Stimulated activated naive B cell treated with anti-CD40 and anti-IgM and Interleukin-4, amounts not matched to agents 10 μg/mL and 1 μg/mL and 100 μg/mL, for 72 hours (primary cell): ENCODE results near the gene FLYWCH1.

Source experiments
- ATAC-seq, 2 donors: fragments of 150-1000 bp; cut with Tn5 transposase; replicated peaks; 2 replicates each; pipeline ENCODE4 v1.10.0; 2021; ENCODE audit warnings: moderate library complexity in 1 of 2
- DNase-seq: peaks from one replicate; pipeline ENCODE4 v3.0.0; 2021
- H3K27ac Mint-ChIP-seq: one replicate; pipeline ENCODE4 v1.8.0; 2022; ENCODE audit warnings: mild to moderate bottlenecking, mixed read lengths
- H3K27me3 Mint-ChIP-seq, 2 donors: one replicate each; pipeline ENCODE4 v1.8.0; 2022; ENCODE audit warnings: mixed read lengths in 2 of 2
- H3K36me3 Mint-ChIP-seq, 2 donors: one replicate each; pipeline ENCODE4 v1.8.0; 2022; ENCODE audit warnings: mixed read lengths in 2 of 2, mild to moderate bottlenecking in 1 of 2
- H3K4me1 Mint-ChIP-seq, 2 donors: one replicate each; pipeline ENCODE4 v1.8.0; 2022; ENCODE audit warnings: mixed read lengths in 2 of 2, mild to moderate bottlenecking in 1 of 2
- H3K4me3 Mint-ChIP-seq, 2 donors: one replicate each; pipeline ENCODE4 v1.8.0; 2022; ENCODE audit warnings: mild to moderate bottlenecking in 2 of 2, mixed read lengths in 2 of 2, moderate library complexity in 1 of 2
- H3K9me3 Mint-ChIP-seq, 2 donors: one replicate each; pipeline ENCODE4 v1.8.0; 2022; ENCODE audit warnings: mixed read lengths in 2 of 2, mild to moderate bottlenecking in 1 of 2

Gene FLYWCH1

GRCh38 chr16:2948807-2949704 is 37.3 kb downstream of the FLYWCH1 start:
- Mint-ChIP-seq H3K27ac (no peak overlapping the region), H3K4me3 (no peak overlapping the region), H3K27me3 (peaks cover under 1 to 2% of the 10 kb centered on the region in 2 donors), H3K36me3 (peaks cover 12 to 21% of the 10 kb centered on the region in 2 donors), H3K4me1 (peaks cover 0 to 10% of the 10 kb centered on the region in 2 donors), H3K9me3 (no peaks in the 10 kb centered on the region)
- no peak for ATAC-seq
- DNase-seq: no peak

- Mint-ChIP-seq H3K27ac (no peak overlapping the region), H3K4me1 (peaks cover 0 to 13% of the 10 kb centered on the region in 2 donors), H3K9me3 (no peaks in the 10 kb centered on the region), H3K27me3 (peaks cover 5 to 6% of the 10 kb centered on the region in 2 donors), H3K36me3 (peaks cover 12 to 21% of the 10 kb centered on the region in 2 donors), H3K4me3 (no peak overlapping the region)
- ATAC-seq (no peak), DNase-seq (no peak)
Observed at GRCh38 chr16:2949705-2950352, 38.1 kb downstream of the FLYWCH1 start.

- Mint-ChIP-seq H3K36me3 (peaks cover 12 to 21% of the 10 kb centered on the region in 2 donors), H3K27me3 (peaks cover 5 to 12% of the 10 kb centered on the region in 2 donors), H3K27ac (no peak overlapping the region), H3K4me3 (no peak overlapping the region), H3K4me1 (peaks cover 0 to 13% of the 10 kb centered on the region in 2 donors), H3K9me3 (no peaks in the 10 kb centered on the region)
- DNase-seq (no peak), ATAC-seq (no peak)
Observed at GRCh38 chr16:2950353-2950724, 38.6 kb downstream of the FLYWCH1 start.

GRCh38 chr16:2950773-2951172 is 39.0 kb downstream of the FLYWCH1 start:
- peaks cover 12 to 21% of the 10 kb centered on the region in 2 donors for H3K36me3 Mint-ChIP-seq
- peak overlapping the region; percentile 37 for H3K27ac Mint-ChIP-seq
- H3K27me3 Mint-ChIP-seq: peaks cover 5 to 15% of the 10 kb centered on the region in 2 donors
- H3K9me3 Mint-ChIP-seq: no peaks in the 10 kb centered on the region
- H3K4me1 Mint-ChIP-seq: peaks cover under 1 to 14% of the 10 kb centered on the region in 2 donors
- ATAC-seq: peak in 1 of 2 donors; percentile 26
- no peak for DNase-seq
- no peak overlapping the region for H3K4me3 Mint-ChIP-seq

- no peak for DNase-seq
- Mint-ChIP-seq H3K4me1 (peaks cover 8 to 17% of the 10 kb centered on the region in 2 donors), H3K9me3 (no peaks in the 10 kb centered on the region), H3K27ac (peak overlapping the region; percentile 47), H3K4me3 (no peak overlapping the region), H3K27me3 (peaks cover 14 to 31% of the 10 kb centered on the region in 2 donors), H3K36me3 (peaks cover 6 to 12% of the 10 kb centered on the region in 2 donors)
- peak in 1 of 2 donors; percentile 20 for ATAC-seq
Observed at GRCh38 chr16:2952679-2953078, 40.9 kb downstream of the FLYWCH1 start.

GRCh38 chr16:2953706-2954627 is 42.2 kb downstream of the FLYWCH1 start:
- ATAC-seq (peak in 1 of 2 donors; percentile 43), DNase-seq (no peak)
- H3K27me3 Mint-ChIP-seq: peaks cover 14 to 31% of the 10 kb centered on the region in 2 donors
- H3K27ac Mint-ChIP-seq: no peak overlapping the region
- no peaks in the 10 kb centered on the region for H3K9me3 Mint-ChIP-seq
- no peak overlapping the region for H3K4me3 Mint-ChIP-seq
- H3K4me1 Mint-ChIP-seq: peaks cover 8 to 15% of the 10 kb centered on the region in 2 donors
- H3K36me3 Mint-ChIP-seq: peaks cover 2 to 8% of the 10 kb centered on the region in 2 donors

GRCh38 chr16:2954656-2955381 is 43.1 kb downstream of the FLYWCH1 start:
- no peak overlapping the region for H3K4me3 Mint-ChIP-seq
- no peaks in the 10 kb centered on the region for H3K9me3 Mint-ChIP-seq
- H3K4me1 Mint-ChIP-seq: peaks cover 8 to 15% of the 10 kb centered on the region in 2 donors
- H3K36me3 Mint-ChIP-seq: peaks cover 0 to under 1% of the 10 kb centered on the region in 2 donors
- ATAC-seq: no peak
- H3K27me3 Mint-ChIP-seq: peaks cover 14 to 32% of the 10 kb centered on the region in 2 donors
- DNase-seq: no peak
- H3K27ac Mint-ChIP-seq: no peak overlapping the region

- no peak overlapping the region for H3K27ac Mint-ChIP-seq
Observed at GRCh38 chr16:2955438-2955778, 43.7 kb downstream of the FLYWCH1 start.

GRCh38 chr16:2955779-2956578 is 44.2 kb downstream of the FLYWCH1 start:
- Mint-ChIP-seq H3K4me3 (no peak overlapping the region), H3K27ac (no peak overlapping the region), H3K9me3 (no peaks in the 10 kb centered on the region), H3K4me1 (peaks cover 8 to 12% of the 10 kb centered on the region in 2 donors), H3K36me3 (no peaks in the 10 kb centered on the region), H3K27me3 (peaks cover 19 to 36% of the 10 kb centered on the region in 2 donors)
- DNase-seq (no peak), ATAC-seq (peak in 1 of 2 donors; percentile 51)

More at GRCh38 chr16:2955438-2955778, 43.7 kb downstream of the FLYWCH1 start:
- Mint-ChIP-seq H3K9me3 (no peaks in the 10 kb centered on the region), H3K4me3 (no peak overlapping the region), H3K27me3 (peaks cover 19 to 36% of the 10 kb centered on the region in 2 donors), H3K4me1 (peaks cover 8 to 15% of the 10 kb centered on the region in 2 donors), H3K36me3 (no peaks in the 10 kb centered on the region)
- ATAC-seq (no peak), DNase-seq (no peak)

GRCh38 chr16:2956579-2956956 is 44.8 kb downstream of the FLYWCH1 start:
- DNase-seq: no peak
- peaks cover 8 to 12% of the 10 kb centered on the region in 2 donors for H3K4me1 Mint-ChIP-seq
- H3K27me3 Mint-ChIP-seq: peaks cover 20 to 36% of the 10 kb centered on the region in 2 donors
- no peaks in the 10 kb centered on the region for H3K36me3 Mint-ChIP-seq
- no peak overlapping the region for H3K27ac Mint-ChIP-seq
- ATAC-seq: no peak
- H3K4me3 Mint-ChIP-seq: no peak overlapping the region
- H3K9me3 Mint-ChIP-seq: no peaks in the 10 kb centered on the region

- ATAC-seq (no peak), DNase-seq (no peak)
- H3K4me1 Mint-ChIP-seq: peaks cover 18 to 33% of the 10 kb centered on the region in 2 donors
- H3K27ac Mint-ChIP-seq: no peak overlapping the region
- peaks cover 20 to 43% of the 10 kb centered on the region in 2 donors for H3K27me3 Mint-ChIP-seq
- H3K9me3 Mint-ChIP-seq: no peaks in the 10 kb centered on the region
- no peak overlapping the region for H3K4me3 Mint-ChIP-seq
- no peaks in the 10 kb centered on the region for H3K36me3 Mint-ChIP-seq
Observed at GRCh38 chr16:2959206-2959605, 47.5 kb downstream of the FLYWCH1 start.

GRCh38 chr16:2960183-2961010 is 48.7 kb downstream of the FLYWCH1 start:
- H3K27me3 Mint-ChIP-seq: peaks cover 18 to 34% of the 10 kb centered on the region in 2 donors
- no peaks in the 10 kb centered on the region for H3K9me3 Mint-ChIP-seq
- no peak overlapping the region for H3K27ac Mint-ChIP-seq
- no peak for DNase-seq
- no peak overlapping the region for H3K4me3 Mint-ChIP-seq
- H3K36me3 Mint-ChIP-seq: no peaks in the 10 kb centered on the region
- peaks cover 21 to 45% of the 10 kb centered on the region in 2 donors for H3K4me1 Mint-ChIP-seq
- no peak for ATAC-seq
